Measurements from ENCODE around the gene PTS. TPM values are rescaled to one million over a fixed set of nuclear protein-coding genes. Genes with fewer than 3 reads are reported as not detected.
A peak's percentile ranks its signal among the peaks of the same experiment; 100 is the strongest.

PTS gene
- 10 to 100 TPM; 17.2 to 44.3 (median 30.7) TPM for total RNA-seq
- 10 to 100 TPM; 34.0 to 86.5 (median 81.1) TPM for polyA plus RNA-seq

- TF ChIP-seq EP300 (IDR thresholded peaks at IDR 0.05), result peak in 1 of 4 donors; percentile 27
- peak; percentile 93 to 98 (median 97) for TF ChIP-seq POLR2AphosphoS5 (IDR thresholded peaks at IDR 0.05)
- TF ChIP-seq POLR2A (IDR thresholded peaks at IDR 0.05), result peak; percentile 92 to 96
- TF ChIP-seq CTCF (IDR thresholded peaks at IDR 0.05), result no peak
- no peaks in the 10 kb centered on the region for H3K9me3 ChIP-seq
- H3K27me3 ChIP-seq, result no peaks in the 10 kb centered on the region
- WGBS, 2 donors, result 0 to 1% methylated on average over 70 of the region's 70 CpGs
- peaks cover 0 to 30% (median 21%) of the 10 kb centered on the region in 4 donors for H3K4me1 ChIP-seq
- intact Hi-C loops (cut with DNase I), result loop anchor here (10.0 kb wide), 2 partner anchors 359 to 1089 kb away; partner anchors contain the start of gene TTC12
- DNase-seq, result peak; percentile 95
- H3K36me3 ChIP-seq, result peaks cover 0 to 27% (median 4%) of the 10 kb centered on the region in 4 donors
- peak within 1 kb of the TSS; percentile 56 to 79 (median 70) for H3K4me3 ChIP-seq
- peak within 1 kb of the TSS; percentile 96 to 99 (median 97) for H3K27ac ChIP-seq
Measured at GRCh38 chr11:112226062-112226830, at the start of gene PTS. Gene PTS (plus strand): TSS chr11:112226428. CDS start chr11:112226444, 16 bp downstream.

- TF ChIP-seq EP300 (IDR thresholded peaks at IDR 0.05) (no peak), POLR2A (IDR thresholded peaks at IDR 0.05) (no peak), POLR2AphosphoS5 (IDR thresholded peaks at IDR 0.05) (no peak), CTCF (IDR thresholded peaks at IDR 0.05) (no peak)
- H3K36me3 ChIP-seq, result no peaks in the 10 kb centered on the region
- DNase-seq, result no peak
- H3K4me3 ChIP-seq, result no peak overlapping the region
- peaks cover 0 to 31% (median 22%) of the 10 kb centered on the region in 4 donors for H3K4me1 ChIP-seq
- 79 to 94% methylated on average over 4 of the region's 4 CpGs for WGBS, 2 donors
- H3K27me3 ChIP-seq, result no peaks in the 10 kb centered on the region
- intact Hi-C loops (cut with DNase I), result no loop called here
- no peaks in the 10 kb centered on the region for H3K9me3 ChIP-seq
- H3K27ac ChIP-seq, result peak overlapping the region in 1 of 4 donors; percentile 79
Measured at GRCh38 chr11:112177589-112177988, 48.6 kb upstream of the PTS start.

- no peak overlapping the region for H3K27ac ChIP-seq
- 93 to 97% methylated on average over 1 of the region's 1 CpG for WGBS, 2 donors
- TF ChIP-seq POLR2A (IDR thresholded peaks at IDR 0.05) (no peak), POLR2AphosphoS5 (IDR thresholded peaks at IDR 0.05) (no peak), CTCF (IDR thresholded peaks at IDR 0.05) (no peak), EP300 (IDR thresholded peaks at IDR 0.05) (no peak)
Measured at GRCh38 chr11:112178428-112178827, 47.8 kb upstream of the PTS start.

GRCh38 chr11:112178936-112179335 is 47.3 kb upstream of the PTS start:
- TF ChIP-seq EP300 (IDR thresholded peaks at IDR 0.05) (no peak), POLR2AphosphoS5 (IDR thresholded peaks at IDR 0.05) (no peak), POLR2A (IDR thresholded peaks at IDR 0.05) (no peak), CTCF (IDR thresholded peaks at IDR 0.05) (no peak)
- intact Hi-C loops (cut with DNase I), result no loop called here
- Histone ChIP-seq H3K4me1 (peaks cover 0 to 31% (median 22%) of the 10 kb centered on the region in 4 donors), H3K36me3 (no peaks in the 10 kb centered on the region), H3K27me3 (no peaks in the 10 kb centered on the region), H3K27ac (peak overlapping the region in 1 of 4 donors; percentile 7), H3K9me3 (no peaks in the 10 kb centered on the region), H3K4me3 (no peak overlapping the region)
- 54 to 79% methylated on average over 3 of the region's 3 CpGs for WGBS, 2 donors
- no peak for DNase-seq

More at GRCh38 chr11:112178428-112178827, 47.8 kb upstream of the PTS start:
- no peak for DNase-seq
- peaks cover 0 to 31% (median 22%) of the 10 kb centered on the region in 4 donors for H3K4me1 ChIP-seq
- no peak overlapping the region for H3K4me3 ChIP-seq
- H3K27me3 ChIP-seq, result no peaks in the 10 kb centered on the region
- no peaks in the 10 kb centered on the region for H3K36me3 ChIP-seq
- H3K9me3 ChIP-seq, result no peaks in the 10 kb centered on the region
- intact Hi-C loops (cut with DNase I), result no loop called here
